HEK293 (cell line): Measurements from ENCODE around the gene IST1.

Experiments used
- YY1 ChIP-seq: fragments of 450-650 bp; formaldehyde crosslinking; IDR thresholded peaks from 2 replicates; pipeline ENCODE4 v1.5.1; 2018; ENCODE audit warnings: missing biosample characterization, missing genetic modification characterization
- ZNF24 ChIP-seq: fragments of 450-650 bp; formaldehyde crosslinking; IDR thresholded peaks from 2 replicates; pipeline ENCODE4 v1.5.1; 2016; ENCODE audit warnings: missing biosample characterization, missing genetic modification characterization
- TF ChIP-seq, protein P1 (sequence below): fragments of 450-650 bp; formaldehyde crosslinking; IDR thresholded peaks from 2 replicates; pipeline ENCODE4 v1.5.1; 2016; ENCODE audit warnings: missing biosample characterization, missing genetic modification characterization

DNA sequence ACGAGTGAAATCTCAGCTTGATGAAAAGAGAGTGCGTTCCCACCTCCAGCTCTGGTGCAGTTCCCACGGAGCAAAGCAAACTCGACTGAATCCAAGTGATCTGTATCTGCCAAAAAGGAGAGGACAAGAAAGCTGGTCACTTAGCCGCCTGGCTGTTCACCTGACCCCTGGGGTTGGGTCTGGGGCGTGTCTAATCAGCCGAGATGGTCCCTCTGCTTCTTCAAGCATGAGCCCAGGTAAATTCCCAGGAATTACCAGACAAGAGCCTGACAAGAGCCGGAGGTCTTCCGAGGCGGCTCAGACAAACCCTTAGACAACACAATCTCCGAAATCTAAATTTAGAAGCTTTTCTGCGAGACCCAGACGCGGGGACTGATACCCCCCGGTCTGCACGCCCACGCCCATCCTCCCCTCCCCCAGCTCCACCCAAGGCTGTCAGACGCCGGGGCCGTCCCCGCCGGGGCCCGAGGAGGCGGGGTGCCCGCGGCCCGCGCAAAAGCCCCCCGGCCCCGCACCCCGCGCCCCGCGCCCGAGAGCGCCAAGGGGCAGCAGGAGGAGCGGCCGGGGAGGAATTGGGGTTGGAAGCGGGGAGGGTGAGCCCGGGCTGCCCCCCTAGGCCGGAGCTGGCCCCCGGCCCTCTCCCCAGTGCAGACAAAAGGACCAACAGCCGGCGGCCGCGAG, 12.0 kb upstream of the IST1 start:
- TF ChIP-seq, protein P1, sequence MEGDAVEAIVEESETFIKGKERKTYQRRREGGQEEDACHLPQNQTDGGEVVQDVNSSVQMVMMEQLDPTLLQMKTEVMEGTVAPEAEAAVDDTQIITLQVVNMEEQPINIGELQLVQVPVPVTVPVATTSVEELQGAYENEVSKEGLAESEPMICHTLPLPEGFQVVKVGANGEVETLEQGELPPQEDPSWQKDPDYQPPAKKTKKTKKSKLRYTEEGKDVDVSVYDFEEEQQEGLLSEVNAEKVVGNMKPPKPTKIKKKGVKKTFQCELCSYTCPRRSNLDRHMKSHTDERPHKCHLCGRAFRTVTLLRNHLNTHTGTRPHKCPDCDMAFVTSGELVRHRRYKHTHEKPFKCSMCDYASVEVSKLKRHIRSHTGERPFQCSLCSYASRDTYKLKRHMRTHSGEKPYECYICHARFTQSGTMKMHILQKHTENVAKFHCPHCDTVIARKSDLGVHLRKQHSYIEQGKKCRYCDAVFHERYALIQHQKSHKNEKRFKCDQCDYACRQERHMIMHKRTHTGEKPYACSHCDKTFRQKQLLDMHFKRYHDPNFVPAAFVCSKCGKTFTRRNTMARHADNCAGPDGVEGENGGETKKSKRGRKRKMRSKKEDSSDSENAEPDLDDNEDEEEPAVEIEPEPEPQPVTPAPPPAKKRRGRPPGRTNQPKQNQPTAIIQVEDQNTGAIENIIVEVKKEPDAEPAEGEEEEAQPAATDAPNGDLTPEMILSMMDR, result no peak
- TF ChIP-seq YY1 (tag by site-specific recombination), result no peak
- TF ChIP-seq ZNF24 (tag by site-specific recombination), result no peak
